ENCODE data around the gene GALNT1. TPM values are rescaled to one million over a fixed set of nuclear protein-coding genes. Genes with fewer than 3 reads are reported as not detected.

Gene GALNT1
- total and polyA plus RNA-seq, 7 experiments from 2014 or later = 20.9 to 42.0 (median 29.3) TPM

- peaks cover 0 to 2% (median 0%) of the 10 kb centered on the region in 7 donors for H3K4me1 Mint-ChIP-seq
- H3K36me3 ChIP-seq (ENCODE audit: control insufficient read depth in 2 of 3, insufficient read depth in 3 of 3, low read length in 3 of 3) = no peaks in the 10 kb centered on the region
- no peaks in the 10 kb centered on the region for H3K27me3 ChIP-seq (ENCODE audit: control insufficient read depth in 2 of 2, insufficient read depth in 2 of 2, low read length in 2 of 2)
- H3K9me3 ChIP-seq (ENCODE audit: control insufficient read depth in 2 of 3, low read length in 3 of 3) = no peaks in the 10 kb centered on the region
- CTCF ChIA-PET = interaction anchor here (2.7 kb wide), 1 partner anchor 529 kb away, joined by 16 read pairs; no protein-coding TSS in a partner anchor
- peaks cover 0 to 24% (median 20%) of the 10 kb centered on the region in 5 donors for H3K27me3 Mint-ChIP-seq
- no peak for ATAC-seq
- H3K4me1 ChIP-seq (ENCODE audit: control insufficient read depth in 2 of 2, insufficient read depth in 2 of 2, low read length in 2 of 2) = no peaks in the 10 kb centered on the region
- no peak for DNase-seq
- intact Hi-C loops (cut with micrococcal nuclease) = no loop called here
- H3K4me3 ChIP-seq (ENCODE audit: low read length) = no peak overlapping the region
- H3K27ac ChIP-seq (ENCODE audit: low read depth, low read length) = no peak overlapping the region
- H3K4me3 Mint-ChIP-seq = no peak overlapping the region
- POLR2A ChIA-PET = no interaction called here
- H3K9me3 Mint-ChIP-seq = peaks cover 0 to 9% (median 0%) of the 10 kb centered on the region in 11 donors
- no peak overlapping the region for H3K27ac Mint-ChIP-seq
- no peaks in the 10 kb centered on the region for H3K36me3 Mint-ChIP-seq
Observed at GRCh38 chr18:35754464-35754863, 172.9 kb downstream of the GALNT1 start.

DNA sequence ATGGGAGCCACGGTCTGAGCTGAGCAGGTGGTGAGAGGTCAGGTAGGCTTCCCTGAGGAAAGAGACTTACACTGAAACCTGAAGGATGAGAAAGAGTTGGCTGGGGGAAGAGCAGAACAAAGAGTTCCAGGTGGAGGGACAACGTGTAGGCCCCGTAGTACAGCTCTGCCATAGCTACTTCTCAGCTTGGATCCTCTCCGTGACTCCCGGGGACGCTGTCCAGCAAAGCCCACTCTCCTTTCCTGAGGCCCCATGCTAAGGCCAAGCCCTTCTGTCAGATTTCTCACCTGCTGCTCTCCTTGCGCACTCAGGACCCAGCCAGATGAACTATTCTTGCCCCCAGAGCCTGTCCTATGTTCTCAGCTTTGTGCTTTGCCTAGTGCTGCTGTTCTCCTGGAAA is 173.8 kb downstream of the GALNT1 start:
- Mint-ChIP-seq H3K4me3 (no peak overlapping the region), H3K27ac (no peak overlapping the region), H3K9me3 (peaks cover 0 to 13% (median 0%) of the 10 kb centered on the region in 11 donors), H3K36me3 (no peaks in the 10 kb centered on the region), H3K27me3 (peaks cover 4 to 33% (median 25%) of the 10 kb centered on the region in 5 donors), H3K4me1 (peaks cover 0 to 2% (median 0%) of the 10 kb centered on the region in 7 donors)
- no peaks in the 10 kb centered on the region for H3K36me3 ChIP-seq (ENCODE audit: control insufficient read depth in 2 of 3, insufficient read depth in 3 of 3, low read length in 3 of 3)
- ChIA-PET CTCF (interaction anchor here (1.5 to 2.7 kb wide), 2 partner anchors 10 to 528 kb away, joined by 5 to 16 read pairs; no protein-coding TSS in a partner anchor), POLR2A (no interaction called here)
- H3K27ac ChIP-seq (ENCODE audit: low read depth, low read length) = no peak overlapping the region
- H3K4me3 ChIP-seq (ENCODE audit: low read length) = no peak overlapping the region
- no peaks in the 10 kb centered on the region for H3K27me3 ChIP-seq (ENCODE audit: control insufficient read depth in 2 of 2, insufficient read depth in 2 of 2, low read length in 2 of 2)
- ATAC-seq (no peak), DNase-seq (no peak)
- intact Hi-C loops (cut with micrococcal nuclease) = loop anchor here in 1 of 2 donors (5.0 kb wide), 1 partner anchor 342 kb away; no protein-coding TSS in a partner anchor
- H3K9me3 ChIP-seq (ENCODE audit: control insufficient read depth in 2 of 3, low read length in 3 of 3) = no peaks in the 10 kb centered on the region
- no peaks in the 10 kb centered on the region for H3K4me1 ChIP-seq (ENCODE audit: control insufficient read depth in 2 of 2, insufficient read depth in 2 of 2, low read length in 2 of 2)

DNA sequence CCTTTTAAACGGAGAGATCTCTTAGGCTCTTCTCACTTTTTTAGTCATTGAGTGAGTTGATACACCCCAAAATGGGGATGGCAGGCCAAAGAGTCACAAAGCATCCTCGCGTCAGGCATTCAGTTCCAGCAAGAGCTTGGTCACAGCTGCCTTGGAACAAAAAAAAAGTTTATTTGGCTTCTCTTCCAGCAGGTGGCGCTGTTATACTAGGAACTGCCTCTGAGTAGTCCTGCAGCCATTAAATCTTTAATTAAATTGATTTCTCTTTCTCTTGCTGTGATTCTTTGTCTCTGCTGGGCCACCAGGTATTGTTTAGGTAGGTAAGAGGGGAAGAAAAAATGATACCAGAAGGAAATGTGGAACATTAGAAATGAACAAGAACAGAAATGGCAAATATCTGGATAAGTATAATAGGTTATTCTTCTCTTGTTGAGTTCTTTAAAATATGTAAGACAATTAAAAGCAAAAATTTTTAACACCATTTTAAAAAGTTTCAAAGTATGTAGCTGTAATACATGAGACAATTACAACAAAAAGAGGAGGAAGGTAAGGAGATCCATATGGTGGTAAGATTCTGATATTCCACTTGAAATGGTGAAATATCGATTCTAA is 175.1 kb downstream of the GALNT1 start:
- Histone ChIP-seq H3K27me3 (ENCODE audit: control insufficient read depth in 2 of 2, insufficient read depth in 2 of 2, low read length in 2 of 2) (no peaks in the 10 kb centered on the region), H3K36me3 (ENCODE audit: control insufficient read depth in 2 of 3, insufficient read depth in 3 of 3, low read length in 3 of 3) (no peaks in the 10 kb centered on the region), H3K4me3 (ENCODE audit: low read length) (no peak overlapping the region), H3K4me1 (ENCODE audit: control insufficient read depth in 2 of 2, insufficient read depth in 2 of 2, low read length in 2 of 2) (no peaks in the 10 kb centered on the region), H3K27ac (ENCODE audit: low read depth, low read length) (no peak overlapping the region), H3K9me3 (ENCODE audit: control insufficient read depth in 2 of 3, low read length in 3 of 3) (no peaks in the 10 kb centered on the region)
- Mint-ChIP-seq H3K4me3 (no peak overlapping the region), H3K9me3 (peaks cover 0 to 13% (median 0%) of the 10 kb centered on the region in 11 donors), H3K36me3 (no peaks in the 10 kb centered on the region), H3K27me3 (peaks cover 4 to 38% (median 25%) of the 10 kb centered on the region in 5 donors), H3K27ac (no peak overlapping the region), H3K4me1 (peaks cover 0 to 2% (median 0%) of the 10 kb centered on the region in 7 donors)
- ATAC-seq = peak; percentile 74
- ChIA-PET POLR2A (interaction anchor here (0.6 kb wide), 1 partner anchor 24 kb away, joined by 3 read pairs; no protein-coding TSS in a partner anchor), CTCF (interaction anchor here (0.6 to 2.7 kb wide), 6 partner anchors 11 to 527 kb away, joined by 3 to 16 read pairs (median 4); no protein-coding TSS in a partner anchor)
- peak; percentile 21 to 72 (median 56) for DNase-seq
- intact Hi-C loops (cut with micrococcal nuclease) = loop anchor here (1.0 to 5.0 kb wide), 6 partner anchors 167 to 528 kb away; no protein-coding TSS in a partner anchor

Small RNAs within 50 kb of the gene (microRNA-seq; reads per million reads assigned to microRNA genes)
- not detected for gene MIR3975 (ENCODE audit: borderline microRNAs expressed)

Other genes with a start within 250 kb of the GALNT1 start
- gene ZNF24, start 237.3 kb upstream of the GALNT1 start, total RNA-seq = 10 to 100 TPM; 55.6 to 98.1 (median 80.8) TPM
- 10 to 100 TPM; 67.6 to 80.5 TPM for gene ZNF24, start 237.3 kb upstream of the GALNT1 start, polyA plus RNA-seq
- 1 to 10 TPM in 2 of 5 experiments, under 1 TPM in 3; 0.11 to 8.2 (median 0.54) TPM for gene ZNF396, start 204.4 kb upstream of the GALNT1 start, total RNA-seq
- 1 to 10 TPM; 1.0 to 1.6 TPM for gene ZNF396, start 204.4 kb upstream of the GALNT1 start, polyA plus RNA-seq
- gene INO80C, start 83.8 kb upstream of the GALNT1 start, total RNA-seq = 10 to 100 TPM; 20.6 to 26.8 (median 25.7) TPM
- gene INO80C, start 83.8 kb upstream of the GALNT1 start, polyA plus RNA-seq = 10 to 100 TPM; 20.2 to 26.1 TPM

Data from naive thymus-derived CD4-positive, alpha-beta T cell (primary cell).